Trophoblast cell (in vitro differentiated cells and primary cell): ENCODE measurements around the gene SLC2A4RG.
A peak's percentile ranks its signal among the peaks of the same experiment; 100 is the strongest.

ENCODE experiments used
- DNase-seq, 2 donors: peaks; one replicate each; pipeline ENCODE4 v3.0.0-alpha.2; 2016
- H2AFZ ChIP-seq: 2 replicates; pipeline ENCODE4 v1.6.1; 2013; ENCODE audit warnings: low read length, moderate library complexity, mild to moderate bottlenecking; ENCODE audit not compliant: insufficient read depth, poor library complexity
- H2AK5ac ChIP-seq: 2 replicates; pipeline ENCODE4 v1.6.1; 2013; ENCODE audit warnings: mild to moderate bottlenecking, low read length
- H2BK120ac ChIP-seq: 2 replicates; pipeline ENCODE4 v1.6.1; 2013; ENCODE audit warnings: low read length, mild to moderate bottlenecking, moderate library complexity; ENCODE audit not compliant: insufficient read depth, poor library complexity
- H2BK12ac ChIP-seq: 2 replicates; pipeline ENCODE4 v1.6.1; 2013; ENCODE audit warnings: mild to moderate bottlenecking, low read length, moderate library complexity
- H2BK5ac ChIP-seq: 2 replicates; pipeline ENCODE4 v1.6.1; 2013; ENCODE audit warnings: low read length, low read depth, moderate library complexity, mild to moderate bottlenecking; ENCODE audit not compliant: poor library complexity
- H3K14ac ChIP-seq: 2 replicates; pipeline ENCODE4 v1.6.1; 2013; ENCODE audit warnings: mild to moderate bottlenecking, low read length
- H3K18ac ChIP-seq: 2 replicates; pipeline ENCODE4 v1.6.1; 2013; ENCODE audit warnings: mild to moderate bottlenecking, low read length
- H3K23ac ChIP-seq: 2 replicates; pipeline ENCODE4 v1.6.1; 2013; ENCODE audit warnings: low read length
- H3K27ac ChIP-seq: 2 replicates; pipeline ENCODE4 v1.5.1; 2013; ENCODE audit warnings: low read depth, mild to moderate bottlenecking, inconsistent platforms, low read length, moderate library complexity
- H3K27me3 ChIP-seq: 2 replicates; pipeline ENCODE4 v1.6.1; 2013; ENCODE audit warnings: inconsistent platforms, mild to moderate bottlenecking, low read length, moderate library complexity; ENCODE audit not compliant: insufficient read depth
- H3K36me3 ChIP-seq, 2 experiments: 1 replicate in 1 of 2; 2 replicates in 1 of 2; pipeline ENCODE4 v1.6.1; 2013; ENCODE audit warnings: low read length in 2 of 2, mild to moderate bottlenecking in 2 of 2, moderate library complexity in 1 of 2; ENCODE audit not compliant: insufficient read depth in 2 of 2, control insufficient read depth in 1 of 2
- H3K4ac ChIP-seq: 2 replicates; pipeline ENCODE4 v1.6.1; 2013; ENCODE audit warnings: low read depth, mild to moderate bottlenecking, low read length, moderate library complexity
- H3K4me1 ChIP-seq, 2 experiments: 1 replicate in 1 of 2; 2 replicates in 1 of 2; pipeline ENCODE4 v1.6.1; 2013; ENCODE audit warnings: low read length in 2 of 2, mild to moderate bottlenecking in 2 of 2, moderate library complexity in 1 of 2; ENCODE audit not compliant: insufficient read depth in 2 of 2, control insufficient read depth in 1 of 2
- H3K4me2 ChIP-seq: 2 replicates; pipeline ENCODE4 v1.6.1; 2013; ENCODE audit warnings: inconsistent platforms, mild to moderate bottlenecking, low read length, moderate library complexity
- H3K4me3 ChIP-seq: 2 replicates; pipeline ENCODE4 v1.5.1; 2013; ENCODE audit warnings: mild to moderate bottlenecking, low read depth, low read length, inconsistent platforms
- H3K79me1 ChIP-seq: one replicate; pipeline ENCODE4 v1.6.1; 2013; ENCODE audit warnings: low read length
- H3K79me2 ChIP-seq: 2 replicates; pipeline ENCODE4 v1.6.1; 2013; ENCODE audit warnings: low read length, mild to moderate bottlenecking; ENCODE audit not compliant: control insufficient read depth, insufficient read depth, poor library complexity
- H3K9ac ChIP-seq: 2 replicates; pipeline ENCODE4 v1.6.1; 2013; ENCODE audit warnings: mild to moderate bottlenecking, low read length
- H3K9me3 ChIP-seq: 2 replicates; pipeline ENCODE4 v1.6.1; 2013; ENCODE audit warnings: low read depth, mild to moderate bottlenecking, control low read depth, inconsistent platforms, low read length; ENCODE audit not compliant: insufficient read depth
- H4K12ac ChIP-seq: 2 replicates; pipeline ENCODE4 v1.6.1; 2013; ENCODE audit warnings: low read depth, mild to moderate bottlenecking, low read length, moderate library complexity
- H4K8ac ChIP-seq: 2 replicates; pipeline ENCODE4 v1.6.1; 2013; ENCODE audit warnings: low read depth, mild to moderate bottlenecking, low read length, moderate library complexity
- H4K91ac ChIP-seq: one replicate; pipeline ENCODE4 v1.6.1; 2013; ENCODE audit warnings: low read depth, mild to moderate bottlenecking, low read length, moderate library complexity
- WGBS: extraction: QIAGEN DNeasy Blood & Tissue Kit; methylation state at CpG from one replicate; pipeline ENCODE4 v1.1.7; 2013; ENCODE audit warnings: missing lambda C conversion rate; ENCODE audit not compliant: insufficient read length, insufficient coverage; ENCODE audit errors: extremely low coverage; 5-methylcytosine and 5-hydroxymethylcytosine counted together

The SLC2A4RG gene

GRCh38 chr20:63755933-63756647, 16.5 kb downstream of the SLC2A4RG start:
- Histone ChIP-seq H3K79me1 (no peaks in the 10 kb centered on the region), H2AK5ac (no peak overlapping the region), H3K4me3 (no peak overlapping the region), H3K27ac (no peak overlapping the region), H3K18ac (no peak overlapping the region), H2BK12ac (no peak overlapping the region), H4K8ac (no peak overlapping the region), H3K4me1 (no peaks in the 10 kb centered on the region), H3K23ac (no peak overlapping the region), H2AFZ (no peak overlapping the region), H2BK5ac (no peak overlapping the region), H3K9ac (no peak overlapping the region), H2BK120ac (no peak overlapping the region), H3K36me3 (peaks cover 7 to 8% of the 10 kb centered on the region in 2 experiments), H3K79me2 (no peaks in the 10 kb centered on the region), H3K4me2 (no peak overlapping the region), H3K27me3 (no peaks in the 10 kb centered on the region), H3K4ac (no peak overlapping the region), H3K9me3 (peaks cover 7% of the 10 kb centered on the region), H3K14ac (no peak overlapping the region), H4K91ac (no peak overlapping the region), H4K12ac (no peak overlapping the region)
- WGBS = no CpG with 5 or more reads among the region's 18 CpGs
- no peak for DNase-seq

- H3K23ac ChIP-seq = no peak overlapping the region
- no peak overlapping the region for H2BK120ac ChIP-seq
- no peak overlapping the region for H3K4me3 ChIP-seq
- peaks cover 7 to 8% of the 10 kb centered on the region in 2 experiments for H3K36me3 ChIP-seq
- H3K4me2 ChIP-seq = no peak overlapping the region
- no peaks in the 10 kb centered on the region for H3K79me2 ChIP-seq
- peaks cover 7% of the 10 kb centered on the region for H3K9me3 ChIP-seq
- H3K18ac ChIP-seq = no peak overlapping the region
- H3K14ac ChIP-seq = no peak overlapping the region
- no peak overlapping the region for H2BK12ac ChIP-seq
- H3K9ac ChIP-seq = no peak overlapping the region
- no peak overlapping the region for H4K8ac ChIP-seq
- H4K91ac ChIP-seq = no peak overlapping the region
- WGBS = no CpG with 5 or more reads among the region's 8 CpGs
- no peaks in the 10 kb centered on the region for H3K79me1 ChIP-seq
- no peak overlapping the region for H4K12ac ChIP-seq
- no peaks in the 10 kb centered on the region for H3K4me1 ChIP-seq
- H3K27me3 ChIP-seq = no peaks in the 10 kb centered on the region
- DNase-seq = no peak
- no peak overlapping the region for H2BK5ac ChIP-seq
- H2AK5ac ChIP-seq = no peak overlapping the region
- H3K4ac ChIP-seq = no peak overlapping the region
- H2AFZ ChIP-seq = no peak overlapping the region
- H3K27ac ChIP-seq = no peak overlapping the region
These were observed 17.0 kb downstream of the SLC2A4RG start for GRCh38 chr20:63756648-63756991.

DNA sequence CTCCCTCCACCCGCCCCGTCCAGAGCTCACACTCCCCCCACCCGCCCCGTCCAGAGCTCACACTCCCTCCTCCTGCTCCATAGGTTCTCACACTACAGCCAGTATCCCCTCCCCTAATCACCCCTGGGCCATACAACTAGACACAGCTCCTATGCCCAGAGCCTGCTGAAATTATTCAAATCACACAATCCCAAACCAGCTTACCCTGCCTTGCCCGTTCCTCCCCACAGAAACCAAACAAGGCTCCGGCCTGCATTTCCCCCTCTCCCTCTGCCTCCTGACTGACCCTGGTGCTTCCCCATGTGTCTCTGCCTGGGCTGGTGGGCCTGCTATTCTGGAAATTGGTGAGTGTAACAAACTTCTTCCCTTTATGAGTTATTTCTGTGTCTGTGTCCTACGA, 18.6 kb downstream of the SLC2A4RG start:
- WGBS = no CpG with 5 or more reads among the region's 7 CpGs

DNA sequence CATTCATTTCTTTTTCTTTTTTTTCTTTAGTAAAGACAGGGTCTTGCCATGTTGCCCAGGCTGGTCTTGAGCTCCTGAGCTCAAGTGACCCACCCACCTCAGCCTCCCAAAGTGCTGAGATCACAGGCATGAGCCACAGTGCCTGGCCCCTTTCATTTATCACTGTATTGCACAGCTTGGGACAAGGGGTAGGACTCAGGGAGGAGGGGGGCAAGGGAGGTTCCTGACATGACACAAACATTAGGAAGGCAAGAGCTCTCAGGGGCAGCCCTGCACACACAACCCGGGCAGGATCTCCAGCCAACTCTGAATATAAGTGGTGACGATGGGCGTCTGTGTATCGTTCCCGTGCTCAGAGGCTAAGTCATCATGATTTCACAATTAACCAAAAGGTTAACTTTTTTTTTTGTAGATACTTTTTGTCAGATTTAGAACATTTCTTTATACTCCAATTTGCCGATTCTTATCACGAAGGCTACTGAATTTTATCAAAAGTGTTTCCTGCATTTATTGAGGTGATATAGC, 19.9 kb downstream of the SLC2A4RG start:
- WGBS = no CpG with 5 or more reads among the region's 7 CpGs
- H3K4me2 ChIP-seq = no peak overlapping the region
- H3K18ac ChIP-seq = no peak overlapping the region
- no peak overlapping the region for H2BK5ac ChIP-seq
- no peaks in the 10 kb centered on the region for H3K79me2 ChIP-seq
- no peak overlapping the region for H4K12ac ChIP-seq
- H3K27ac ChIP-seq = no peak overlapping the region
- H3K4me3 ChIP-seq = no peak overlapping the region
- no peak overlapping the region for H2AFZ ChIP-seq
- no peak overlapping the region for H2BK120ac ChIP-seq
- H3K4ac ChIP-seq = no peak overlapping the region
- H3K36me3 ChIP-seq = peaks cover 6% of the 10 kb centered on the region in 2 experiments
- H4K8ac ChIP-seq = no peak overlapping the region
- no peak overlapping the region for H3K14ac ChIP-seq
- H3K23ac ChIP-seq = no peak overlapping the region
- H3K4me1 ChIP-seq = no peaks in the 10 kb centered on the region
- peaks cover 4% of the 10 kb centered on the region for H3K9me3 ChIP-seq
- H4K91ac ChIP-seq = no peak overlapping the region
- H2BK12ac ChIP-seq = no peak overlapping the region
- peak in 1 of 2 donors; percentile 42 for DNase-seq
- no peaks in the 10 kb centered on the region for H3K27me3 ChIP-seq
- no peak overlapping the region for H3K9ac ChIP-seq
- H3K79me1 ChIP-seq = no peaks in the 10 kb centered on the region
- H2AK5ac ChIP-seq = no peak overlapping the region

More for the DNA sequence above, 18.6 kb downstream of the SLC2A4RG start:
- no peaks in the 10 kb centered on the region for H3K27me3 ChIP-seq
- H3K36me3 ChIP-seq = peaks cover 3 to 4% of the 10 kb centered on the region in 2 experiments
- no peak overlapping the region for H2BK5ac ChIP-seq
- no peak overlapping the region for H3K4me3 ChIP-seq
- no peak overlapping the region for H3K4ac ChIP-seq
- H3K9me3 ChIP-seq = peaks cover 2% of the 10 kb centered on the region
- no peak for DNase-seq
- H3K14ac ChIP-seq = no peak overlapping the region
- no peak overlapping the region for H3K27ac ChIP-seq
- no peak overlapping the region for H3K9ac ChIP-seq
- no peak overlapping the region for H4K12ac ChIP-seq
- no peaks in the 10 kb centered on the region for H3K4me1 ChIP-seq
- no peaks in the 10 kb centered on the region for H3K79me2 ChIP-seq
- no peak overlapping the region for H2AFZ ChIP-seq
- no peak overlapping the region for H3K18ac ChIP-seq
- no peak overlapping the region for H3K4me2 ChIP-seq
- H2BK120ac ChIP-seq = no peak overlapping the region
- H4K91ac ChIP-seq = no peak overlapping the region
- no peak overlapping the region for H2AK5ac ChIP-seq
- H3K79me1 ChIP-seq = no peaks in the 10 kb centered on the region
- no peak overlapping the region for H2BK12ac ChIP-seq
- H3K23ac ChIP-seq = no peak overlapping the region
- H4K8ac ChIP-seq = no peak overlapping the region
